ENCODE data around the gene USP44. TPM values are rescaled to one million over a fixed set of nuclear protein-coding genes. Genes with fewer than 3 reads are reported as not detected.

USP44 gene
- total and polyA plus RNA-seq, 2 of the 4 experiments (the other 2 are of a cell fraction) = 13.0 to 33.5 TPM

DNA sequence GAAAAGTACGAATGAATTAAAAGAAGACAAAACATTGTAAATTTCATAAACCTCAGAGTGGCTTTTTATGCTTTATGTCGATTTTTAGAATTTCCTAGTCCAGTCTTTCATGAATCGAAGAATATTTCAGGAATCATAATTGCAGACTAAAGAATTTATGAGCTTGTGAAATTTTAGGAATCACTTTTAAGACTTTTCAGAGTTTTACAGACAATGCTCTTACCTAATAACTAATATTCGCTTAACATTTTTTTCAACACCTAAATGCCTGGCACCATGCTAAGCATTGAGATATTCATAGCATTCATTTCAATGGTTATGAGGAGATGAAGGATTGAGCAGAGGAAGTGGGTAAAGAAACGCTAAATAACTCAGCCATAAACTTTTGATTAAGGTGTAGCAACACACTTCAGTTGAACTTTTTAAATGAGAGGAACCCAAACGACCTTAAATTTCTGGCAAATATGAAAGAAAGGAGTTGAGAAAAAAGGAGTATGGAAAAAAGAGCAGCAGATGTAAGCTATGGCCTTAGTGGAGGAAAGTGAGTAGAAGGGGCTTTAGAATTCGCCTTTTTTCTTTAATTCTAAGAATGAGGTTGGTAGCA lies 739 bp upstream of the USP44 start:
- Histone ChIP-seq H3K18ac (ENCODE audit: low read depth, low read length) (no peak overlapping the region), H2BK120ac (ENCODE audit: low read depth, low read length) (no peak overlapping the region), H2AFZ (replicated peaks; ENCODE audit: low read length, poor library complexity) (no peak overlapping the region), H3K23ac (ENCODE audit: low read depth, low read length) (no peak overlapping the region), H3K4me1 (ENCODE audit: control insufficient read depth, insufficient read depth, low read length) (0 out of 2 replicates have a peak, but pooled peaks cover 3% of the 10 kb centered on the region), H3K27me3 (ENCODE audit: control insufficient read depth, insufficient read depth, low read length) (no peaks in the 10 kb centered on the region), H3K4ac (ENCODE audit: low read depth, low read length) (no peak overlapping the region), H2BK20ac (ENCODE audit: low read depth, low read length) (no peak overlapping the region), H3K9me3 (ENCODE audit: control insufficient read depth, insufficient read depth, low read length) (peaks cover 7% of the 10 kb centered on the region), H3K79me1 (ENCODE audit: low read depth in 1 of 2, low read length in 2 of 2) (peaks cover 0 to 11% of the 10 kb centered on the region in 2 experiments; a peak in 2 of 4 replicates), H4K91ac (ENCODE audit: insufficient read depth, low read depth, low read length) (no peak overlapping the region), H3K9ac (ENCODE audit: low read depth, low read length) (no peak overlapping the region), H2BK5ac (ENCODE audit: low read depth, low read length, poor library complexity, severe bottlenecking) (no peak overlapping the region), H3K4me3 (ENCODE audit: insufficient read depth, low read depth, low read length) (no peak overlapping the region), H2AK9ac (replicated peaks; ENCODE audit: low read depth, low read length, poor library complexity) (no peak overlapping the region), H3K14ac (replicated peaks; ENCODE audit: low read depth, low read length) (no peak overlapping the region), H4K8ac (ENCODE audit: low read depth in 2 of 2, low read length in 2 of 2) (no peak overlapping the region), H3K56ac (ENCODE audit: extremely low read depth, insufficient read depth, low read length) (no peak overlapping the region), H2AK5ac (ENCODE audit: low read depth, low read length) (no peak overlapping the region), H3K9me1 (ENCODE audit: insufficient read depth, low read length) (no peaks in the 10 kb centered on the region), H2BK15ac (ENCODE audit: low read depth, low read length) (no peak overlapping the region), H4K5ac (ENCODE audit: low read depth, low read length) (no peak overlapping the region), H3K27ac (ENCODE audit: insufficient read depth, low read length) (no peak overlapping the region), H4K20me1 (ENCODE audit: insufficient read depth, low read length) (no peaks in the 10 kb centered on the region), H3K36me3 (ENCODE audit: control insufficient read depth, insufficient read depth, low read length) (no peaks in the 10 kb centered on the region), H3K4me2 (ENCODE audit: low read depth, low read length) (no peak overlapping the region)
- in situ Hi-C loops (cut with MboI; ENCODE audit: low sequenced_read_pairs) (no loop called here), dilution Hi-C loops (cut with HindIII; ENCODE audit: low sequenced_read_pairs, unreplicated experiment) (no loop called here), intact Hi-C loops (cut with micrococcal nuclease) (no loop called here)
- BruUV-seq (replicated peaks) = no TSS peak
- DNase-seq (no peak), ATAC-seq (ENCODE audit: low read depth) (no peak)
- TF ChIP-seq ELK1 (IDR thresholded peaks at IDR 0.05; ENCODE audit: borderline replicate concordance, low read depth, low read length) (no peak), RFX5 (IDR thresholded peaks at IDR 0.05; ENCODE audit: low read depth, low read length) (no peak), CHD1 (IDR thresholded peaks at IDR 0.05; ENCODE audit: low read depth, low read length) (no peak), MXI1 (IDR thresholded peaks at IDR 0.05; ENCODE audit: borderline replicate concordance, low read depth, low read length) (no peak), POLR2A (IDR thresholded peaks at IDR 0.05; ENCODE audit: low read depth, low read length) (no peak), NFE2L2 (IDR thresholded peaks at IDR 0.05; ENCODE audit: low read depth, low read length) (no peak), BHLHE40 (IDR thresholded peaks at IDR 0.05; ENCODE audit: low read depth, low read length) (no peak), MAZ (IDR thresholded peaks at IDR 0.05; ENCODE audit: borderline replicate concordance, low read depth, low read length) (no peak), CEBPB (IDR thresholded peaks at IDR 0.05; ENCODE audit: low read depth, low read length) (no peak), RCOR1 (IDR thresholded peaks at IDR 0.05; ENCODE audit: insufficient replicate concordance, low read length) (no peak), CTCF (conservative IDR thresholded peaks at IDR 0.05; ENCODE audit: low read depth, low read length) (no peak), RAD21 (IDR thresholded peaks at IDR 0.05; ENCODE audit: low read length) (no peak), FOS (IDR thresholded peaks at IDR 0.05; ENCODE audit: low read depth, low read length) (no peak), SMC3 (IDR thresholded peaks at IDR 0.05; ENCODE audit: low read depth, low read length) (no peak), MAFK (IDR thresholded peaks at IDR 0.05; ENCODE audit: low read depth, low read length) (no peak)
- TF ChIP-seq, protein P1, sequence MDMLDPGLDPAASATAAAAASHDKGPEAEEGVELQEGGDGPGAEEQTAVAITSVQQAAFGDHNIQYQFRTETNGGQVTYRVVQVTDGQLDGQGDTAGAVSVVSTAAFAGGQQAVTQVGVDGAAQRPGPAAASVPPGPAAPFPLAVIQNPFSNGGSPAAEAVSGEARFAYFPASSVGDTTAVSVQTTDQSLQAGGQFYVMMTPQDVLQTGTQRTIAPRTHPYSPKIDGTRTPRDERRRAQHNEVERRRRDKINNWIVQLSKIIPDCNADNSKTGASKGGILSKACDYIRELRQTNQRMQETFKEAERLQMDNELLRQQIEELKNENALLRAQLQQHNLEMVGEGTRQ (IDR thresholded peaks at IDR 0.05; ENCODE audit: low read depth, low read length) = no peak
- ChIA-PET POLR2A (ENCODE audit: unreplicated experiment) (no interaction called here), CTCF (no interaction called here)
- 100% methylated on average over 1 of the region's 7 CpGs; no CpG with 5 or more reads in 1 of the 2 experiments for WGBS, 2 experiments (ENCODE audit: extremely low coverage in 2 of 2, insufficient read length in 1 of 2)

Data from IMR-90 (cell line).